Measurements from ENCODE around the gene ADAM23. TPM values are rescaled to one million over a fixed set of nuclear protein-coding genes. Genes with fewer than 3 reads are reported as not detected.

ADAM23 gene
- total RNA-seq, 1 donor from 2014 or later, result 0.92 TPM

DNA sequence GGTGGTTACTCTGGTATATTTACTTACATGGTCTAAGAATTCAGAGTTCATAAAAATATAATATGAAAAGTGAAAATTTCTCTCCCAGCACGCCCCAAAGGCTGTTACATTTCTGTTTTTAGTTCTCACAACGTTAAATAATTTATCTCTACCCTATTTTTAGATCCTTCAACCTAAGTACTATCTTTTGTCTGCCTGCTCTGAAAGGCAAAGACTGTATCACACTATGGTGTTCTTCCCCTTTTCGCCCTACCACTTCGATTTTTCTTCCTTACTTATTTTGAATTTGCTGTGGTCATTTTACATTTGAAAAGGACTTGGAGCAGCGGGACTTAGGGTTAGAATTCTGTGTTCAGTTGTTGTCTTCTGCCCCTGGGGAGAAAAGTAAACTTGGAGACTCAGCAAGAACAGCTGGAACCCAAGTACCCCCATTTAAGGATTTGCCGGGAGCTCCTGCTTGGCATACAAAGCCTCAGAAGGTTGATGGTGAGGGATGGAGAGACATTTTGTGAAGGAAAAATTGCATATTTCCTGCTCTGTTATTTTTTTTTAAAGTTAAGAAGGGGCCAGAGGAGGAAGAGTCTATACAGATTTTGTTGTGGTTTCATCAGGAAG lies 19.0 kb downstream of the ADAM23 start:
- no peak overlapping the region for H3K4me3 ChIP-seq (ENCODE audit: low read depth, low read length)
- no peak for DNase-seq (ENCODE audit: low read depth)
- TF ChIP-seq, protein P1, sequence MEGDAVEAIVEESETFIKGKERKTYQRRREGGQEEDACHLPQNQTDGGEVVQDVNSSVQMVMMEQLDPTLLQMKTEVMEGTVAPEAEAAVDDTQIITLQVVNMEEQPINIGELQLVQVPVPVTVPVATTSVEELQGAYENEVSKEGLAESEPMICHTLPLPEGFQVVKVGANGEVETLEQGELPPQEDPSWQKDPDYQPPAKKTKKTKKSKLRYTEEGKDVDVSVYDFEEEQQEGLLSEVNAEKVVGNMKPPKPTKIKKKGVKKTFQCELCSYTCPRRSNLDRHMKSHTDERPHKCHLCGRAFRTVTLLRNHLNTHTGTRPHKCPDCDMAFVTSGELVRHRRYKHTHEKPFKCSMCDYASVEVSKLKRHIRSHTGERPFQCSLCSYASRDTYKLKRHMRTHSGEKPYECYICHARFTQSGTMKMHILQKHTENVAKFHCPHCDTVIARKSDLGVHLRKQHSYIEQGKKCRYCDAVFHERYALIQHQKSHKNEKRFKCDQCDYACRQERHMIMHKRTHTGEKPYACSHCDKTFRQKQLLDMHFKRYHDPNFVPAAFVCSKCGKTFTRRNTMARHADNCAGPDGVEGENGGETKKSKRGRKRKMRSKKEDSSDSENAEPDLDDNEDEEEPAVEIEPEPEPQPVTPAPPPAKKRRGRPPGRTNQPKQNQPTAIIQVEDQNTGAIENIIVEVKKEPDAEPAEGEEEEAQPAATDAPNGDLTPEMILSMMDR (conservative IDR thresholded peaks at IDR 0.05; ENCODE audit: low read depth, low read length), result no peak

DNA sequence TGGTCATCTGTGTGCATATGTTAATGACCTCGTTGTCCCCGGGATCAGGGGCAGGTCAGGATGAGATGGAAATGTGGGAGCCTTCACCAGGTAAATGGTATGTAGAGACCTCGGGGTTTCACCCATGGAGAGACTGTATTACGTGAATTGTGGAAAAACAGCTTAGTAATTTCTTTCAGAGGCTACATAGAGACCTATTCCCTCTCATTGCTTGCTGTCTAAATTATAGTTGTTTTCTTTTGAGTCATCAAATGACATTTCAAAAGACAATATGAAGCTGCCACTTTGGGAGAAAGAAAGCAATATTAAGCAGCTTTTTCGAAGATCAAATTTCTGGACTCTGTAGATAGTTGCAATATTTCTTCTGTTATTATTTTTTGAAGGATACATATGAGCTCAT lies 20.4 kb downstream of the ADAM23 start:
- H3K4me3 ChIP-seq (ENCODE audit: low read depth, low read length), result no peak overlapping the region
- TF ChIP-seq, protein P1 (conservative IDR thresholded peaks at IDR 0.05; ENCODE audit: low read depth, low read length), result no peak
- DNase-seq (ENCODE audit: low read depth), result no peak

DNA sequence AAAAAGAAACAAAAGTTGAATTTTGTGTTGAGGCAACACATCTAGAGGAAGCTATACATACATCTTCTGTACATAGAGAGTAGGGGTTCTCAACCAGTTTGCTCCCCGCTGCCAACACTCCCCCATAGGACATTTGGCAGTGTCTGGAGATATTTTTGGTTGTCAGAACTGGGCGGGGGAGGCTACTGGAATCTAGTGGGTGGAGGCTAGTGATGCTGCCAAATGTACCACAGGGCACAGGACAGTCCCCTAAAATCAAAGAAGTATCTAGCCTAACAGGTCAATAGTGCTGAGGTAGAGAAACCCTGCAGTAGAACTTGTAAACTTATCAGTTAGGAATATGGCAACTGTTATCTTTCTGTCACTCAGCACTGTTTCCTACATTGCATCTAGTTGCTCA lies 21.3 kb downstream of the ADAM23 start:
- H3K4me3 ChIP-seq (ENCODE audit: low read depth, low read length), result no peak overlapping the region
- DNase-seq (ENCODE audit: low read depth), result no peak
- TF ChIP-seq, protein P1 (conservative IDR thresholded peaks at IDR 0.05; ENCODE audit: low read depth, low read length), result no peak

DNA sequence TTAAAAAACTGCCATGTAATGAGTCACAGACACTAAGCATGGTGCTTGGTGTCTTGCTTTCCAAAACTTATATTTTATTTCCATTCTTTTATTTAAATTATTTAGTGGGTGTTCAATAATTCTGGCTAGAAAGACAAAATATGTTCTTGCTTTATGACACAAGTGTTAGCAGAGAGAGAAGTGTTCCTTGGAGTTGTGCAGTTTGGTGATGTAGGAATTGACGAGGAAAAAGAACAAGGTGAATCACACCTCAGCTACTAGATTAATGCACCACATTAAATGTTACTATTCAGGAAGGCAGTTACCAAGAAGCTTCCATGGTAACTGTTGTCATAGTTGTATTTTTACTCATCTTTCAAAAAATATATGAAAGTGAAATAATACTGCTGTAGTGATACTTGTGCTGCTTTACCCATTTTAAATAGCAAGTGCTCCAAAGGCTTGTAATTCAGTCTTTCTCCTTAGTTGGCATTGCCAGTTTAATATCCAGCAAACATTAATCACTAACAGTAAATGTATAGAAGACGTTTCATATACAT lies 28.3 kb downstream of the ADAM23 start:
- no peak for DNase-seq (ENCODE audit: low read depth)
- TF ChIP-seq, protein P1 (conservative IDR thresholded peaks at IDR 0.05; ENCODE audit: low read depth, low read length), result no peak

DNA sequence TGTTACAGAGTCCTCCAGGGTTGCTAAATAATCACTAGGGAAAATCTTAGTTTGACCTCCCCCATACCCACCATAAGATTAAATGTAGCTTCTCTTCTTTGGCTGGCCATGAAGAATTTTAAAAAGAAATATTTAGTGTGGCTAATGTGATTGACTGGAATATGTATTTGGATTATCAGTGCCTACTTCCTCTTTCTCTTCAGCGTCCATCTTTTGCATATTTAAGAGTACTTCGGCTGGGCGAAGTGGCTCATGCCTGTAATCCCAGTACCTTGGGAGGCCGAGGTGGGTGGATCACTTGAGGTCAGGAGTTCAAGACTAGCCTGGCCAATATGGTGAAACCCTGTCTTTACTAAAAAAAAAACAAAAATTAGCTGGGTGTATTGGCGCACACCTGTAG lies 28.8 kb downstream of the ADAM23 start:
- no peak for DNase-seq (ENCODE audit: low read depth)
- TF ChIP-seq, protein P1 (conservative IDR thresholded peaks at IDR 0.05; ENCODE audit: low read depth, low read length), result no peak
- H3K4me3 ChIP-seq (ENCODE audit: low read depth, low read length), result no peak overlapping the region

More for the DNA sequence above, 28.3 kb downstream of the ADAM23 start:
- H3K4me3 ChIP-seq (ENCODE audit: low read depth, low read length), result no peak overlapping the region

DNA sequence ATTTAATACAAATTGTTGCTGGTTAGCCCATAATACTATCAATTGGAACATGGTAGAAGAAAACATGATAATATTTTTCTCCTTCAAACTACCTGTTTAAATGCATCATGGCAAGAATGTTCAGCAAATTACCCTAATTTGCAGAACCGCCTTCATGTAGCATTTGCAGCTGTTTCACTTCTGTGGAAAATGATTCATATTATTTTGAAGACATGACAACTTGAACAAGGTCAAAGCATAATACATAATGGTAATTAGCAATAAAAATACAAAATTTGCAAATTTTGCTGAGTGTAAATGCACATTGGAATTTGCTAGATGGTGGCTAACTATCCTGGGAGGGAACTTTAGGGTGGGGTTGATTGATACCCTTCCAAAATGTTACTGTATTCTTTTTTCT lies 30.8 kb downstream of the ADAM23 start:
- no peak overlapping the region for H3K4me3 ChIP-seq (ENCODE audit: low read depth, low read length)
- no peak for DNase-seq (ENCODE audit: low read depth)
- TF ChIP-seq, protein P1 (conservative IDR thresholded peaks at IDR 0.05; ENCODE audit: low read depth, low read length), result no peak

DNA sequence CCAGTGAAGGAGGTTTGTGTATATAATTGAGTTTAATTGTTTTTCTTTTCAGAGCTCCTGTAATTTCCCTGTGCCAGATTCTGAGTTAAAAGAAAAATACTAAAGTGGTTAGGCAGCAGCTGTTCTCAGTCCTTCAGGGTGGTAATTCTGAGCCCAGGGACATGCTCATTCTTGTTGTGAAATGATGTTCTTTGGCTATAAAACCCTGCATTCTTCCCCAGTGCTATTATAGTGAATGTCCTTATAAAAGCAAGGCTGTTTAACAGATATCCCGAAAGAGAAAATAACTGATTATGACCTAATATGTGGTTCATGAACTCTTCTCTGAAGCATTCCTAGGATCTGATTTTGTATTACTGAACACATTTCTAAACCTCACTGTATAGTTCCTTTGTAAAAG lies 34.0 kb downstream of the ADAM23 start:
- TF ChIP-seq, protein P1 (conservative IDR thresholded peaks at IDR 0.05; ENCODE audit: low read depth, low read length), result no peak
- H3K4me3 ChIP-seq (ENCODE audit: low read depth, low read length), result no peak overlapping the region
- no peak for DNase-seq (ENCODE audit: low read depth)
